Lower lobe of right lung (tissue), 2 donors: ENCODE measurements around the gene DOCK10. TPM values are rescaled to one million over a fixed set of nuclear protein-coding genes. Genes with fewer than 3 reads are reported as not detected.
"Not testable (repeated sequence)": the region's sequence is repeated elsewhere in the genome, so short reads cannot be mapped to it uniquely, and the experiment has no call there.

Source experiments
- ATAC-seq, 2 donors: fragments of 200-7000 bp; cut with Tn5 transposase; one replicate each; pipeline ENCODE4 v1.9.1; 2020 to 2022; ENCODE audit warnings: mild to moderate bottlenecking in 2 of 2, moderate library complexity in 2 of 2
- DNase-seq: peaks from one replicate; pipeline ENCODE4 v3.0.0-alpha.2; 2020
- H3K27ac ChIP-seq: fragments of 200-600 bp; one replicate; pipeline ENCODE4 v1.8.0; 2022
- H3K27me3 ChIP-seq: fragments of 200-600 bp; one replicate; pipeline ENCODE4 v1.8.0; 2022; ENCODE audit warnings: low read depth
- H3K36me3 ChIP-seq: fragments of 200-600 bp; one replicate; pipeline ENCODE4 v1.8.0; 2022; ENCODE audit warnings: mild to moderate bottlenecking
- H3K4me1 ChIP-seq: fragments of 200-600 bp; one replicate; pipeline ENCODE4 v1.8.0; 2022
- H3K4me3 ChIP-seq: fragments of 200-600 bp; one replicate; pipeline ENCODE4 v1.8.0; 2022; ENCODE audit warnings: mild to moderate bottlenecking
- H3K9me3 ChIP-seq: fragments of 200-600 bp; one replicate; pipeline ENCODE4 v1.8.0; 2022
- intact Hi-C: fragments of 100-400 bp; cut with DNase I; formaldehyde crosslinking; loops from one replicate; pipeline ENCODE4 v1.11.0; 2022
- total RNA-seq: library from RNA; stranded (reverse); fragmentation: NEBNext Ultra II Directional; extraction: Animal tissue kit (Norgen Biotek cat#: 25700); gene quantifications from one replicate; pipeline ENCODE4 v1.2.1, GENCODE V29; 2021
- TF ChIP-seq, protein P1 (sequence below): fragments of 200-600 bp; IDR thresholded peaks from one replicate; pipeline ENCODE4 v1.8.0; 2022; ENCODE audit warnings: antibody characterized with exemption, mild to moderate bottlenecking
- donor health status: DM: no; HTN: yes; CAD: no; lungs with severe emphysema.

The DOCK10 gene
- total RNA-seq, 1 donor from 2014 or later = 52.3 TPM

DNA sequence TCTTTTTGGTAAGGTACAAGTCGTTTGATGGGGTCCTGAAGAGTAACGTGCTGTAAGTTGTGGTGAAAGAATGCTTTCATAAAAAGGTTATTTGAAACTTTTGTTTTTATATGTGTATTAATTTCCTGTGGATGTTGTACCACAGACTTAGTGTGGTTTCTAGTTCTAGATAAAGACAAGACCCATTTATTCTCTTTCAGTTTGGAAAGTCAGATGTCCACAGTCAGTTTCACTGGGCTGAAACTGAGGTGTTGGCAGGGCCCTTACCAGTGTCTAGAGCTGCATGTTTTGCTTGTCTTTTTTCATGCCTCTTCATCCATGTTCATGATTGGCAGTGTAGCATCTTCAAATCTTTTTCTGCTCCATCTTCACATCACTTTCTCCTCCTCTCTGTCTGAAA lies 22.1 kb upstream of the DOCK10 start:
- H3K4me3 ChIP-seq = no peak overlapping the region
- H3K4me1 ChIP-seq = no peaks in the 10 kb centered on the region
- no peak overlapping the region for H3K27ac ChIP-seq
- DNase-seq (no peak), ATAC-seq (no peak)
- TF ChIP-seq, protein P1, sequence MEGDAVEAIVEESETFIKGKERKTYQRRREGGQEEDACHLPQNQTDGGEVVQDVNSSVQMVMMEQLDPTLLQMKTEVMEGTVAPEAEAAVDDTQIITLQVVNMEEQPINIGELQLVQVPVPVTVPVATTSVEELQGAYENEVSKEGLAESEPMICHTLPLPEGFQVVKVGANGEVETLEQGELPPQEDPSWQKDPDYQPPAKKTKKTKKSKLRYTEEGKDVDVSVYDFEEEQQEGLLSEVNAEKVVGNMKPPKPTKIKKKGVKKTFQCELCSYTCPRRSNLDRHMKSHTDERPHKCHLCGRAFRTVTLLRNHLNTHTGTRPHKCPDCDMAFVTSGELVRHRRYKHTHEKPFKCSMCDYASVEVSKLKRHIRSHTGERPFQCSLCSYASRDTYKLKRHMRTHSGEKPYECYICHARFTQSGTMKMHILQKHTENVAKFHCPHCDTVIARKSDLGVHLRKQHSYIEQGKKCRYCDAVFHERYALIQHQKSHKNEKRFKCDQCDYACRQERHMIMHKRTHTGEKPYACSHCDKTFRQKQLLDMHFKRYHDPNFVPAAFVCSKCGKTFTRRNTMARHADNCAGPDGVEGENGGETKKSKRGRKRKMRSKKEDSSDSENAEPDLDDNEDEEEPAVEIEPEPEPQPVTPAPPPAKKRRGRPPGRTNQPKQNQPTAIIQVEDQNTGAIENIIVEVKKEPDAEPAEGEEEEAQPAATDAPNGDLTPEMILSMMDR = no peak
- intact Hi-C loops = no loop called here
- H3K36me3 ChIP-seq = no peaks in the 10 kb centered on the region
- H3K9me3 ChIP-seq = no peaks in the 10 kb centered on the region
- no peaks in the 10 kb centered on the region for H3K27me3 ChIP-seq

DNA sequence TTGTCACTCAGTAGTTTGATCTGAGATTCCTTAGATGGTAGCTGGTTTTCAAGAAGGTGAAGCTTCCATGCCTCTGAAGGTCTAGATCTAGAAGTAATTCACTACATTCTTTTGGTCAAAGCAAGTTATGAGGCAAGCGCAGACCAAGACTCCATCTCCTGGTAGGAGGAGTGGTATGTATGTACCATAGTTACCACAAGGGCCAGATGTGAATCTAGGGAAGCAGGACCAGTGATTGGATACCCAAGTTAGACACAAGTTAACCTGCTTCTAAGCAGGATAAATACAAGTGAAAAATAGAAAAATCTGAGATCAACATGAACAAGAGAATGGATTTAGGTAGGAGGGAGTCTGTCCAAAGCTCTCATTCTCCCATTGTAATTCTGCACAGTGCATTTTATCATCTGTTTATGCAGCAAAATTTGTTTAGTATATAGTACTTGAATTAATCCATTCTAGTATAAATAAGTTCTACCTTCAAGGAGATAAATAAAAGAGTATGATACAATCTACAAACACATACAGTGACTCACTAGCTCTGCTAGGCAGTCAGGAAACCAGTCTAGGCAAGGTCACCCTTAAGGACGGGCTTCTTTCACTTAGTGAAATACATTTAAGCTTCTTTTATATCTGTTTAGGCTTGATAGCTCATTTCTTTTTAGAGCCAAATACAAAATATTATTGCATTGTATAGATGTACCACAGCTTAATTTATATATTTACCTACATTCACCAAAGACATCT lies 14.2 kb upstream of the DOCK10 start:
- H3K4me1 ChIP-seq = peaks cover 4% of the 10 kb centered on the region
- H3K9me3 ChIP-seq = no peaks in the 10 kb centered on the region
- no peak for ATAC-seq
- no peak for DNase-seq
- no peak overlapping the region for H3K4me3 ChIP-seq
- no peak overlapping the region for H3K27ac ChIP-seq
- no peaks in the 10 kb centered on the region for H3K36me3 ChIP-seq
- TF ChIP-seq, protein P1 = no peak
- intact Hi-C loops = no loop called here
- H3K27me3 ChIP-seq = no peaks in the 10 kb centered on the region

DNA sequence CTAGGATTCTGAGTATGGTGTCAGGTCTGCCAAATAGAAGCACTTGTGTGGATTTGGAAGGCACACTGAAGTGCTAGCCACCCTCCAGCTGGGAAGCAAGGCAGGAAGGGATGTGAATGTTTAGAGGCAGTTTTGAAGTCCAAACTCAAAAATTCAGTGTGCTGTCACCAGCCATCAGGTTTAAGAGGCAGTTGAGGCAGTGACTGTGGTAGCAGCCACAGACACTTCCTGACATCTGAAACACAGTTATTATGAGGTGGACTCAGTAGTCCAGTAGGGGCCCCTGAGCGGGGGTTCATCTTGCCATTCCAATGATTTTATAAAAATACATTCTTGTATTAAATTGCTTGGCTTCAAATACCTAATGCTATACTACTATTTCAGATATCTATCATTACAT lies 13.4 kb upstream of the DOCK10 start:
- DNase-seq (no peak), ATAC-seq (no peak)
- TF ChIP-seq, protein P1 = no peak
- H3K36me3 ChIP-seq = no peaks in the 10 kb centered on the region
- intact Hi-C loops = no loop called here
- H3K27me3 ChIP-seq = no peaks in the 10 kb centered on the region
- H3K4me3 ChIP-seq = no peak overlapping the region
- H3K4me1 ChIP-seq = peaks cover 4% of the 10 kb centered on the region
- no peaks in the 10 kb centered on the region for H3K9me3 ChIP-seq
- no peak overlapping the region for H3K27ac ChIP-seq

DNA sequence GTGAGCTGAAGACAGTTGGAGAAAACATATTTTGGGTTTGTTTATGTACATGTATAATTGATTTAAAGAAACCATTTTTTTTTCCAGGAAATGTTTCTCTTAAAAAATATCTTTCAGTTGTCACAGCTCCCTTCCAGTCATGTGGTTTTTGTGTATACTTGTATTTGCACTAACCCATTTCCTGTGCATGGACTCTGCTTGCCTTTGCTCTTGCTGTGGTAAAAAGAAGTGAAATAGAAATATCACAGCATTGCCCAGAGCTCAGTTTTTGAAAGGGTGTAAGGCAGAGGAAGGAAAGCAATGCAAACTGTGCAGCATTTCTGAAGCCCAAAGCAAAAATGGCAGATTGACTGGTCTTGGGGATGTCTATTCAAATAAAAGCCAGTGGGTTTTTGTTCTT lies 10.4 kb upstream of the DOCK10 start:
- no peaks in the 10 kb centered on the region for H3K36me3 ChIP-seq
- H3K27me3 ChIP-seq = no peaks in the 10 kb centered on the region
- TF ChIP-seq, protein P1 = no peak
- DNase-seq = no peak
- ATAC-seq = peak in 1 of 2 donors; percentile 61
- H3K4me3 ChIP-seq = no peak overlapping the region
- no peak overlapping the region for H3K27ac ChIP-seq
- H3K9me3 ChIP-seq = no peaks in the 10 kb centered on the region
- H3K4me1 ChIP-seq = peaks cover 4% of the 10 kb centered on the region
- intact Hi-C loops = no loop called here

DNA sequence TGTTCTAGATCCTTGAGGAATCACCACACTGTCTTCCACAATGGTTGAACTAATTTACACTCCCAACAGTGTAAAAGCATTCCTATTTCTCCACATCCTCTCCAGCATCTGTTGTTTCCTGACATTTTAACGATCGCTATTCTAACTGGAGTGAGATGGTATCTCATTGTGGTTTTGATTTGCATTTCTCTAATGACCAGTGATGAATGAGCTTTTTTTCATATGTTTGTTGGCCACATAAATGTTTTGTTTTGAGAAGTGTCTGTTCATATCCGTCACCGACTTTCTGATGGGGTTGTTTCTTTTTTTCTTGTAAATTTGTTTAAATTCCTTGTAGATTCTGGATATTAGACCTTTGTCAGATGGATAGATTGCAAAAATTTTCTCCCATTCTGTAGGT lies 5.2 kb upstream of the DOCK10 start:
- H3K9me3 ChIP-seq, H3K4me1 ChIP-seq, H3K27ac ChIP-seq, ATAC-seq, intact Hi-C loops, DNase-seq, H3K36me3 ChIP-seq, H3K4me3 ChIP-seq: not testable (repeated sequence)
- H3K27me3 ChIP-seq = peaks cover 13% of the 10 kb centered on the region

DNA sequence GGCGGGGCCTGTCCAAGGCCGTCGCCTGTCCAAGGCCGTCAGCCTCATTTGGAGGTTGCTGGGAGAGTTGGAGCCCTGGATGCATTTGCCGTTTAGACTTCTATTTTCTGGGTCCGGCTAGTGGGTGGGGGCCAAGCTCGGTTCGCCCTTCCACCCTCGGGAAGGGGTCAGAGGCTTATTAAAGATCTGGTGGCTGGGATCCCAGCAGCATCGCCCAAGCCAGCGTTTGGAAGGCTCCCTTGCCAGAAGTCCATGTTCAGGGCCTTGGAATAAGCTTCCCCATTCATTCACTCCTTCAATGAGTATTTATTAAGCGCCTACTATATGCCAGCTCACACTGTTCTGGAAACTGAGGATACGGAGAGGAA lies 516 bp upstream of the DOCK10 start:
- DNase-seq = no peak
- H3K27ac ChIP-seq = peak overlapping the region; percentile 72
- H3K36me3 ChIP-seq = no peaks in the 10 kb centered on the region
- H3K4me1 ChIP-seq = peaks cover 33% of the 10 kb centered on the region
- TF ChIP-seq, protein P1 = no peak
- H3K9me3 ChIP-seq = no peaks in the 10 kb centered on the region
- no peak for ATAC-seq
- H3K4me3 ChIP-seq = peak overlapping the region; percentile 74
- intact Hi-C loops = no loop called here
- peaks cover 20% of the 10 kb centered on the region for H3K27me3 ChIP-seq
